HUES48 (cell line): ENCODE results near the gene CSNK1A1.
"Not testable (repeated sequence)": the region's sequence is repeated elsewhere in the genome, so short reads cannot be mapped to it uniquely, and the experiment has no call there.

Experiments
- H3K27ac ChIP-seq: one replicate; pipeline ENCODE4 v1.7.0; 2013; ENCODE audit warnings: low read depth, low read length, inconsistent platforms
- H3K27me3 ChIP-seq: 2 replicates; pipeline ENCODE4 v1.6.1; 2013; ENCODE audit warnings: mild to moderate bottlenecking, low read length; ENCODE audit not compliant: control insufficient read depth, insufficient read depth
- H3K36me3 ChIP-seq: 2 replicates; pipeline ENCODE4 v1.6.1; 2013; ENCODE audit warnings: low read length; ENCODE audit not compliant: control insufficient read depth, insufficient read depth
- H3K4me1 ChIP-seq: 2 replicates; pipeline ENCODE4 v1.6.1; 2013; ENCODE audit warnings: mild to moderate bottlenecking, low read length; ENCODE audit not compliant: control insufficient read depth, insufficient read depth
- H3K4me3 ChIP-seq: 2 replicates; pipeline ENCODE4 v1.5.1; 2013; ENCODE audit warnings: mild to moderate bottlenecking, low read depth, low read length
- H3K9ac ChIP-seq: 2 replicates; pipeline ENCODE4 v1.6.1; 2013; ENCODE audit warnings: mild to moderate bottlenecking, low read depth, low read length, moderate library complexity
- H3K9me3 ChIP-seq: 2 replicates; pipeline ENCODE4 v1.6.1; 2013; ENCODE audit warnings: low read length; ENCODE audit not compliant: control insufficient read depth, insufficient read depth

CSNK1A1 gene

DNA sequence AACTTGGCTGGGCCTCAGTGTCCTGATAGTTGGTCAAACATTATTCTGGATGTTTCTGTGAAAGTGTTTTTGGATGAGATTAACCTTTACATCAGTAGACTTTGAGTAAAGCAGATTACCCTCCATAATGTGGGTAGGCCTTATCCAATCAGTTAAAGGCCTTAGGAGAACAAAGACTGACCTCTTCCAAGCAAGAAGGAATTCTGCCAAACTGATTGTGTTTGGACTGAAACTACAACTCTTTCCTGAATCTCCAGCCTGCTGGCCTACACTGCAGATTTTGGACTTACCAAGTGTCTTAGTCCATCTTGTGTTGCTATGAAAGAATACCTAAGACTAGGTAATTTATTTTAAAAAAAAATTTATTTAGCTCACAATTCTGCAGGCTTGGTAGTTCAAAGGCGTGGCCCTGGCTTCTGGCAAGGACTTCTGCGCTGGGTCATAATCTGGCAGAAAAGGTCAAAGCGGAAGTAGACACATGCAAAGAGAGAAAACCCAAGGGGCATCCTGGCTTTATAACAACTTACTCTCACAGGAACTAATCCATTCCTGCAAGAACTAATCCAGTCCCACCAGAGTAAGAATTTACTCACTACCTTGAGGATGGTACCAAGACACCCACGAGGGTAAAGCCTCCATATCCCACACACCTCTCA lies 21.5 kb upstream of the CSNK1A1 start:
- Histone ChIP-seq H3K27ac (no peak overlapping the region), H3K9ac (no peak overlapping the region), H3K4me3 (no peak overlapping the region), H3K9me3 (no peaks in the 10 kb centered on the region), H3K27me3 (no peaks in the 10 kb centered on the region), H3K36me3 (no peaks in the 10 kb centered on the region), H3K4me1 (no peaks in the 10 kb centered on the region)

DNA sequence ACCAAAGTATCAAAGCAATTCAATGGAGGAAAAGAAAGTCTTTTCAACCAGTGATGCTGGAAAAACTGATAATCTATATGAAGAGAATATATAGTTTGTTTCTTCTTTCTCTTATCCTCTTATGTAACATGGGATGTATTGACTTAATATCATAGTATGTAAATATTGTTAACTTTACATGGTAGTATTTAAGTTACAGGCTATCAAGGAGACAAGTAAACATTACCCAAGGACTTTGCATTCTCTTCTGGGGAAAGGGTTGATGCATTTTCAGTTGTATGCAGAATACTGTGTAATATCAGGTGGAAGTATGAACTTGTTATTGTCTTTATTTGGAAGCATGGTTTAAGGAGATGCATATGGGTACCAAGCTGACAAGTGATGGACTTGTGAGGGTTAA lies 20.9 kb upstream of the CSNK1A1 start:
- H3K27ac ChIP-seq, result no peak overlapping the region

DNA sequence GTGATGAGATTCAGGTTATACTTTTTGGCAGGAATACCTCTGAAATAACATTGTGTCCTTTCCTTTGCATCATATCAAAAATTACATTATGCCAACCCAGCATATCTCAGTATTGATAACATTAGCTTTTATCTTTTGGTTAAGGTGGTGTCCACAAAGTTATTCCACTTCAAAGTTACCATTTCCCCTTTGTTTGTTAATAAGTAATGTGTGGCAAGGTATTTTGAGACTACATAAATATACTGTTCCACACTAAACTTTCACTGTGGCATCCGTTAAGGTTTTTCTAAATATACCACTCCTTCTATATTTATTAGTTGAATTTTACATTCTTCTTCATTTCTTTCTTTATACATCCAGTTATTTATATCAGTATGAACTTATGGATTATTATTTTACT lies 16.0 kb upstream of the CSNK1A1 start:
- no peaks in the 10 kb centered on the region for H3K27me3 ChIP-seq
- H3K9ac ChIP-seq, result no peak overlapping the region
- no peak overlapping the region for H3K27ac ChIP-seq
- H3K4me1 ChIP-seq, result peaks cover 11% of the 10 kb centered on the region
- no peak overlapping the region for H3K4me3 ChIP-seq
- no peaks in the 10 kb centered on the region for H3K36me3 ChIP-seq
- no peaks in the 10 kb centered on the region for H3K9me3 ChIP-seq

More for the DNA sequence above, 20.9 kb upstream of the CSNK1A1 start:
- H3K27me3 ChIP-seq, result no peaks in the 10 kb centered on the region
- no peak overlapping the region for H3K9ac ChIP-seq
- no peaks in the 10 kb centered on the region for H3K4me1 ChIP-seq
- no peaks in the 10 kb centered on the region for H3K36me3 ChIP-seq
- H3K9me3 ChIP-seq, result no peaks in the 10 kb centered on the region
- no peak overlapping the region for H3K4me3 ChIP-seq

DNA sequence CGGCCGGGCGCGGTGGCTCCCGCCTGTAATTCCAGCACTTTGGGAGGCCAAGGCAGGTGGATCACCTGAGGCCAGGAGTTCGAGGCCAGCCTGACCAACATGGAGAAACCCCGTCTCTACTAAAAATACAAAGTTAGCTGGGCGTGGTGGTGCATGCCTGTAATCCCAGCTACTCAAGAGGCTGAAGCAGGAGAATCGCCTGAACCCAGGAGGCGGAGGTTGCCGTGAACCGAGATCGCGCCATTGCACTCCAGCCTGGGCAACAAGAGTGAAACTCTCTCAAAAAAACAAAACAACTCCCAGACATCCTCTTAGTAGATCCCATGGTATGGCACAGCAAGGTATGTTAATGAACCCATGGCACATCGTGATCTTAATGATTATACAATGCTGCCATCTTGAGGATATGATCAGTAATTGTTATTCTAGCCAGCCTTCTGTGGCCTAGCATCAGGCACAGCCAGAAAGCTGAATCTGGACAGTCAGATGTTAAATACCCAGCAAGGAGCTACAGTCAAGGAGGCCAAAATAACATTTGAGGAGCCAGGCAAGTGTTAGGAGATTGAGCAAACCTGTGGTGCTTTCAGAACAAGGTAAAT lies 13.4 kb upstream of the CSNK1A1 start:
- peak overlapping the region; percentile 6 for H3K27ac ChIP-seq
- H3K9ac ChIP-seq, H3K9me3 ChIP-seq, H3K27me3 ChIP-seq, H3K36me3 ChIP-seq, H3K4me3 ChIP-seq: not testable (repeated sequence)
- H3K4me1 ChIP-seq, result peaks cover 22% of the 10 kb centered on the region

DNA sequence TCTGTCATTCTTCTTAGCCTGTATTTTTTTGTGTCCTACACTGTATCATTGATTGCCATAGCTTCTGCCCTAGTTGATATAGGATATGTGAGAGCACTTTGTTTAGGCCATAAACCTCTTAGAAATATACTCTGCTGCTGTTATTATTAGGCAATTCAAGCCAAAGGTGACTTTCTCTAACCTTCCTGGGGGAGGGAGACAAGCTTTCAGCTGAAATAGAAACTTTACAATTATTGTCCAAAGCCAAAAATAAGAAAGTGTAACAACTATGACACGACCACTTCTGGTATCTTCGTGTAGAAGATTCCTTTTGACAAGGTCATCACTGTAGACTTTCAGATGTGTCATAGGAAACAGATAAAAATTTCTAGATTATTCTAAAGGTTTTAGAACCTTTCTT lies 12.2 kb upstream of the CSNK1A1 start:
- Histone ChIP-seq H3K27me3 (no peaks in the 10 kb centered on the region), H3K4me1 (peaks cover 22% of the 10 kb centered on the region), H3K36me3 (no peaks in the 10 kb centered on the region), H3K9ac (no peak overlapping the region), H3K27ac (peak overlapping the region; percentile 39), H3K9me3 (no peaks in the 10 kb centered on the region), H3K4me3 (no peak overlapping the region)

DNA sequence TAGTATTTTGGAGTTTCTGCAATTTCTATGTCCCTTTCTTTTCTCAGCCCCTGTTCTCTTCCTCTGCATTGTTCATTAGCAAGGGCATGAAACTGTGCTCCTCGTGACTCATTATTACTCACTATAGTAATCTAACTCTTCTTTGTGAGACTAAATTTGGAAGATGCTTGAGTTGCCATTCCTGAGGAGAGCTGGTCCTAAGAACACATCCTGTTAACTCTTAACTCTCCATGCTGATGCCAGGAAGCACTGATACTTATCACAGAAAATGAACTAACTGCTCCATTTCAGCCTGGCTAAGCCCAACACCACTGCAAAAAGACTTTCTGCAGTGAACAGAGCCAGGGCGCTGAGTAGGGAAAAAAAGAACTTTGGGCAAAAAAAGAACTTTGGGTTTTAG lies 10.6 kb upstream of the CSNK1A1 start:
- Histone ChIP-seq H3K9me3 (no peaks in the 10 kb centered on the region), H3K27ac (peak overlapping the region; percentile 97), H3K9ac (peak overlapping the region; percentile 69), H3K36me3 (no peaks in the 10 kb centered on the region), H3K4me1 (peaks cover 22% of the 10 kb centered on the region), H3K4me3 (peak overlapping the region; percentile 3; the same call in 1 of the 2 replicates), H3K27me3 (no peaks in the 10 kb centered on the region)

DNA sequence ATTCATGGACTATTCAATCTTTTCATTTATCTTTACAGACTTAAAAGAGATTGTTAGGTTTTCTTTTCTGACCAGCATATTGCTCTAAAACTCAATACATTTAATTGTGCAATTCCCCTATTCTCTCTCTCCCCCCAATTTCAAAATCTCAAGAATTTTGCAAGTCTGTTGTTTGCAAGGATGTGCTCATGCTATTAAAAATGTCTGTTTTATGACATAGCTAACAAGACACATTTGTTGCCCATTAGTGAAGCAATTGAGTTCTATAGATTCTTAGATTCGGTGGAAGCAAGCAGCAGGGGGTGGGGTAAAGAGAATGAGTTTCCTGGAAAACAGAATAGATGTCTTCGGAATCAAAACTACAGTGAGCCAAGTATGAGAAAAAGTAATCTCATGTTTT lies 8.5 kb upstream of the CSNK1A1 start:
- H3K27ac ChIP-seq, result no peak overlapping the region
- peaks cover 22% of the 10 kb centered on the region for H3K4me1 ChIP-seq
- H3K9ac ChIP-seq, result no peak overlapping the region

DNA sequence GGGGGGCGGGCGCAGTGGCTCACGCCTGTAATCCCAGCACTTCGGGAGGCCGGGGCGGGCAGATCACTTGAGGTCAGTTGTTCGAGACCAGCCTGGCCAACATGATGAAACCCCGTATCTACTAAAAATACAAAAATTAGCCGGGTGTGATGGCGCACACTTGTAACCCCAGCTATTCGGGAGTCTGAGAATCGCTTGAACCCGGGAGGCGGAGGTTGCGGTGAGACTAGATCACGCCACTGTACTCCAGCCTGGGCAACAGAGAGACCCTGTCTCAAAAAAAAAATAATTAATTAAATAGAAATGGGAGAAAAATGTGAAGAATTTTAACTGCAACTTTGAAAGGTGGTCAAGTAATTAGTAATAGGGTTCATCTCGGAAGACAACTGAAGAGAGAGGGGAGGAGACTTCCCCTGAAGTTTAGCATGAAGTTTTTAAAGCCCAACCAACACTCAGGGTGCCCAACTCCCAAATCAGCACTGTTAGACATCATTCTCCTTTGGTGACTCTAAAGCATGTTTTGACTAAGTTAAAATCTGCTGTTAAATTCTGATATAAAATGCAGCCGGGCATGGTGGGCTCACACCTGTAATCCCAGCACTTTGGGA lies 1.4 kb upstream of the CSNK1A1 start:
- H3K27me3 ChIP-seq, result no peaks in the 10 kb centered on the region
- H3K9ac ChIP-seq, result no peak overlapping the region
- H3K36me3 ChIP-seq, result peaks cover 17% of the 10 kb centered on the region
- H3K4me3 ChIP-seq, result peak overlapping the region; percentile 100
- H3K4me1 ChIP-seq, result peaks cover 9% of the 10 kb centered on the region
- peak overlapping the region; percentile 100 for H3K27ac ChIP-seq
- H3K9me3 ChIP-seq, result no peaks in the 10 kb centered on the region

More for the DNA sequence above, 8.5 kb upstream of the CSNK1A1 start:
- H3K9me3 ChIP-seq, result no peaks in the 10 kb centered on the region
- H3K4me3 ChIP-seq, result no peak overlapping the region
- no peaks in the 10 kb centered on the region for H3K36me3 ChIP-seq
- no peaks in the 10 kb centered on the region for H3K27me3 ChIP-seq

DNA sequence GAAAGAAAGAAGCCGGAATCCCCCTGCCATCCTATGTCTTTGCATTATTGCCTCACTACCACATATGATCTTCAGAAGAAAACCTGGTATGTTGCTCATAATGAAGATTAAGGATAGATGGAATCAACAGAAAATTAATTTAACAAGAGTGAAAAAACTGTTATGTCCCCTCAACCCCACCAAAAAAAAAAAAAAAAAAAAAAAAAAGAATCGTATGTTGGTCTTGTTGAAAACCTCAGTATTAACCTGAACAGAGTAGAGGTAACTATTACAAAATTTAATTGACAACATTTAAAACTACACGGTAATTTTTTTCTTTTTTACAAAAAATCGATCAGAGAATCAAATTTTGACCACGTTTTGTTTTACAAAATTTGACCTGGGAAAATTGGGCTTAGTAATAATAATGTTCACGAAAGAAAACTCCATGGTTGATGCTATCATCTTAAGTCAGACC lies 827 bp upstream of the CSNK1A1 start:
- Histone ChIP-seq H3K27me3 (no peaks in the 10 kb centered on the region), H3K4me1 (peaks cover 12% of the 10 kb centered on the region), H3K36me3 (peaks cover 23% of the 10 kb centered on the region), H3K9me3 (no peaks in the 10 kb centered on the region), H3K9ac (peak overlapping the region; percentile 81), H3K4me3 (peak overlapping the region; percentile 100), H3K27ac (peak overlapping the region; percentile 100)

DNA sequence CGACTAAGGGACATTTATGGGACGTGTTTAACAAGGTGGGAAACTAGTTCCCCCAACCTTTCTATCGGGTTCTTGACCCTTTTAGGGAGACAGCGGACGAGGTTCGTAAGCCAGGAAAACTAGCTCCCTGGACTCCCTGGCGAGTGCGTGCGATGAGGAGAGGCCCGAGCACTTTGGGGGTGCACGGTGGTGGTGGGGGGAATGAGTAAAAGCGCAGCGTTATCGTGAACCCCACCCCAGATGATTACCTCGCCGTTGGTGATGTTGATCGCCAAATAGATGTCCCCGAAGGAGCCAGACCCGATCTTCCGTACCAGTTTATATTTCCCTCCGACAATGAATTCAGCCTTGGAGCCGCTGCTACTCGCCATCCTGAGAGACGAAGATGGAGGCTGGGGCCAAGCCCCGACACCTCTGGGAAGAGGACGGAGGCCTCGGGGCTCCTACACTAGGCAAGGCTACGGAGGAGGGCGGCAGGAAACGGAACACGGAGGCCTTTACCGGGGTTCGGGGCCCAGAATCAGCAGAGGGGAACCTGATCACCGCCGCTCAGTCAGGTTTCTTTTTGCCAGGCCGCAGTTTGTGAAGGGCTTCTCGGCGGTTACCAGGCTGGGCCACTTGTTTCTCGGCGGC lies 529 bp downstream of the CSNK1A1 start:
- H3K36me3 ChIP-seq, result peaks cover 37% of the 10 kb centered on the region
- peaks cover 17% of the 10 kb centered on the region for H3K4me1 ChIP-seq
- no peaks in the 10 kb centered on the region for H3K27me3 ChIP-seq
- H3K9me3 ChIP-seq, result no peaks in the 10 kb centered on the region
- peak overlapping the region; percentile 100 for H3K4me3 ChIP-seq
- peak overlapping the region; percentile 100 for H3K27ac ChIP-seq
- peak overlapping the region; percentile 96 for H3K9ac ChIP-seq

DNA sequence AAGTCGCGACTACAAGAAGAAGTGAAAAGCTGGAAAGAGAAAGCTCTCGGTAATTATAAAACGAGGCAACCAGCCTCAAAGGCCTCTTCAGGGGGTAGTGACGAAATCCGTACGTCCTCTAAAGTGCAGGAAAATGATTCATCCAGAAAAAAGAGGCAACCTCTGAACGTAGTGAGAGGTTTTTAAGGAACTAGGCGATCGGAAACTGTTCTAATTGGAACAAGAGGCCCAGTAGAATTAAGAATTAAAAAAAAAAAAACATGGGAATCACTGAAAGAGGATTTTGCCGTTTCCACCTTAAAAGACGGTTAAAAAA lies 1.0 kb downstream of the CSNK1A1 start:
- Histone ChIP-seq H3K27me3 (no peaks in the 10 kb centered on the region), H3K9me3 (no peaks in the 10 kb centered on the region), H3K36me3 (peaks cover 41% of the 10 kb centered on the region), H3K27ac (peak overlapping the region; percentile 100), H3K4me3 (peak overlapping the region; percentile 100), H3K4me1 (peaks cover 21% of the 10 kb centered on the region), H3K9ac (peak overlapping the region; percentile 96)
